ENCODE results near the gene LARGE1. TPM values are rescaled to one million over a fixed set of nuclear protein-coding genes. Genes with fewer than 3 reads are reported as not detected.

Gene LARGE1
- total RNA-seq, 1 experiment from 2014 or later, result 1.5 TPM

- DNase-seq (ENCODE audit: low read depth, low spot score), result no peak
- intact Hi-C loops (cut with micrococcal nuclease), result no loop called here
- TF ChIP-seq RAD21 (IDR thresholded peaks at IDR 0.05; ENCODE audit: low read depth), result no peak
- Histone ChIP-seq H3K9me3 (ENCODE audit: control insufficient read depth in 1 of 2, insufficient read depth in 1 of 2, low read depth in 1 of 2, low read length in 2 of 2) (peaks cover 5 to 21% of the 10 kb centered on the region in 2 experiments; a peak in 2 of 4 replicates), H3K9ac (ENCODE audit: low read length) (no peak overlapping the region), H3K4me3 (replicated peaks in 1 of 2; ENCODE audit: low read depth in 1 of 2, low read length in 2 of 2) (no peak overlapping the region), H3K4me2 (ENCODE audit: low read length) (no peak overlapping the region), H3K9me2 (ENCODE audit: insufficient read depth) (no peaks in the 10 kb centered on the region), H3K36me3 (ENCODE audit: control insufficient read depth in 1 of 2, insufficient read depth in 2 of 2, low read length in 2 of 2) (no peaks in the 10 kb centered on the region), H3K27me3 (ENCODE audit: insufficient read depth, low read length) (no peaks in the 10 kb centered on the region), H2AFZ (ENCODE audit: low read depth, low read length, poor library complexity, severe bottlenecking) (no peak overlapping the region), H4K20me1 (ENCODE audit: insufficient read depth) (no peaks in the 10 kb centered on the region), H3K4me1 (ENCODE audit: control insufficient read depth in 1 of 2, insufficient read depth in 2 of 2, low read length in 2 of 2) (no peaks in the 10 kb centered on the region), H3K79me2 (ENCODE audit: insufficient read depth, low read length) (no peaks in the 10 kb centered on the region), H3K27ac (ENCODE audit: low read depth, low read length) (no peak overlapping the region)
- CTCF ChIA-PET, result no interaction called here
- POLR2A ChIA-PET, result no interaction called here
- no peak for ATAC-seq
- RAD21 ChIA-PET (ENCODE audit: low non-redundant PET in 1 of 2, low total read pairs in 2 of 2, uncharacterized antibody in 2 of 2, unreplicated experiment in 2 of 2), result no interaction called here
- no TSS peak for BruUV-seq (replicated peaks)
These were observed 107.8 kb downstream of the LARGE1 start for GRCh38 chr22:33812360-33812977.

GRCh38 chr22:33811686-33812085 is 108.6 kb downstream of the LARGE1 start:
- no peak overlapping the region for H3K4me3 ChIP-seq (replicated peaks in 1 of 2; ENCODE audit: low read depth in 1 of 2, low read length in 2 of 2)
- no peak overlapping the region for H3K27ac ChIP-seq (ENCODE audit: low read depth, low read length)
- TF ChIP-seq ZFX (IDR thresholded peaks at IDR 0.05) (no peak), JUND (IDR thresholded peaks at IDR 0.05) (no peak), EZH2phosphoT487 (IDR thresholded peaks at IDR 0.05; ENCODE audit: borderline replicate concordance) (no peak), TCF7L2 (IDR thresholded peaks at IDR 0.05; ENCODE audit: borderline replicate concordance, extremely low read depth, insufficient read depth, insufficient read length) (no peak), ATF3 (IDR thresholded peaks at IDR 0.05) (no peak), EZH2 (IDR thresholded peaks at IDR 0.05) (no peak), ELF1 (IDR thresholded peaks at IDR 0.05; ENCODE audit: borderline replicate concordance, low read depth) (no peak), POLR2AphosphoS5 (IDR thresholded peaks at IDR 0.05; ENCODE audit: low read depth, low read length) (no peak), SIN3A (IDR thresholded peaks at IDR 0.05; ENCODE audit: low read depth) (no peak), SP1 (IDR thresholded peaks at IDR 0.05; ENCODE audit: low read depth) (no peak)
- peaks cover 9 to 21% of the 10 kb centered on the region in 2 experiments; a peak in 2 of 4 replicates for H3K9me3 ChIP-seq (ENCODE audit: control insufficient read depth in 1 of 2, insufficient read depth in 1 of 2, low read depth in 1 of 2, low read length in 2 of 2)
- no TSS peak for BruUV-seq (replicated peaks)
- ChIA-PET CTCF (no interaction called here), RAD21 (ENCODE audit: low non-redundant PET in 1 of 2, low total read pairs in 2 of 2, uncharacterized antibody in 2 of 2, unreplicated experiment in 2 of 2) (no interaction called here), POLR2A (no interaction called here)
- no peaks in the 10 kb centered on the region for H3K27me3 ChIP-seq (ENCODE audit: insufficient read depth, low read length)
- H4K20me1 ChIP-seq (ENCODE audit: insufficient read depth), result no peaks in the 10 kb centered on the region
- no peaks in the 10 kb centered on the region for H3K79me2 ChIP-seq (ENCODE audit: insufficient read depth, low read length)
- intact Hi-C loops (cut with micrococcal nuclease), result no loop called here
- no peaks in the 10 kb centered on the region for H3K36me3 ChIP-seq (ENCODE audit: control insufficient read depth in 1 of 2, insufficient read depth in 2 of 2, low read length in 2 of 2)
- no peak overlapping the region for H3K9ac ChIP-seq (ENCODE audit: low read length)
- H3K4me1 ChIP-seq (ENCODE audit: control insufficient read depth in 1 of 2, insufficient read depth in 2 of 2, low read length in 2 of 2), result no peaks in the 10 kb centered on the region
- H3K9me2 ChIP-seq (ENCODE audit: insufficient read depth), result no peaks in the 10 kb centered on the region
- DNase-seq (ENCODE audit: low read depth, low spot score), result no peak
- no peak overlapping the region for H2AFZ ChIP-seq (ENCODE audit: low read depth, low read length, poor library complexity, severe bottlenecking)
- ATAC-seq, result no peak
- H3K4me2 ChIP-seq (ENCODE audit: low read length), result no peak overlapping the region
